Large intestine (tissue), 3 donors: ENCODE measurements around the gene TIGD3. TPM values are rescaled to one million over a fixed set of nuclear protein-coding genes. Genes with fewer than 3 reads are reported as not detected.

Experiments used
- DNase-seq, 2 donors: peaks; one replicate each; pipeline versions ENCODE4 v3.0.0 to v3.0.0-alpha.2; 2013
- H3K27ac ChIP-seq: one replicate; pipeline ENCODE4 v1.5.1; 2013; ENCODE audit warnings: low read length
- H3K27me3 ChIP-seq: 2 replicates; pipeline ENCODE4 v1.6.1; 2013; ENCODE audit warnings: low read length; ENCODE audit not compliant: control insufficient read depth, insufficient read depth
- H3K36me3 ChIP-seq: 2 replicates; pipeline ENCODE4 v1.6.1; 2013; ENCODE audit warnings: low read length; ENCODE audit not compliant: control insufficient read depth, insufficient read depth
- H3K4me1 ChIP-seq: one replicate; pipeline ENCODE4 v1.6.1; 2013; ENCODE audit warnings: low read length; ENCODE audit not compliant: control insufficient read depth, insufficient read depth
- H3K4me3 ChIP-seq: one replicate; pipeline ENCODE4 v1.5.1; 2013; ENCODE audit warnings: low read length
- H3K9me3 ChIP-seq: one replicate; pipeline ENCODE4 v1.6.1; 2013; ENCODE audit warnings: mild to moderate bottlenecking, low read depth, low read length, moderate library complexity; ENCODE audit not compliant: control insufficient read depth
- WGBS: methylation state at CpG from one replicate; pipeline ENCODE4 v1.1.5; 2013; ENCODE audit warnings: low lambda C conversion rate; ENCODE audit not compliant: insufficient coverage; 5-methylcytosine and 5-hydroxymethylcytosine counted together
- polyA plus RNA-seq: library from polyadenylated mRNA; unstranded; fragments of 120-200 nt; gene quantifications from one replicate; pipeline ENCODE4 v1.2.1, GENCODE V29; 2013

The TIGD3 gene
- polyA plus RNA-seq, 1 donor, result 2.1 TPM

- peaks cover 7% of the 10 kb centered on the region for H3K27me3 ChIP-seq
- no peak overlapping the region for H3K27ac ChIP-seq
- H3K4me3 ChIP-seq, result no peak overlapping the region
- H3K9me3 ChIP-seq, result no peaks in the 10 kb centered on the region
- 83% methylated on average over 2 of the region's 3 CpGs for WGBS
- peaks cover 49% of the 10 kb centered on the region for H3K36me3 ChIP-seq
- no peak for DNase-seq
- H3K4me1 ChIP-seq, result peaks cover 30% of the 10 kb centered on the region
These were observed 1.8 kb upstream of the TIGD3 start for GRCh38 chr11:65352783-65353182.

GRCh38 chr11:65353376-65353775 lies 1.2 kb upstream of the TIGD3 start:
- H3K27me3 ChIP-seq, result peaks cover 7% of the 10 kb centered on the region
- peaks cover 33% of the 10 kb centered on the region for H3K4me1 ChIP-seq
- no CpG with 5 or more reads among the region's 7 CpGs for WGBS
- no peak for DNase-seq
- no peaks in the 10 kb centered on the region for H3K9me3 ChIP-seq
- peaks cover 43% of the 10 kb centered on the region for H3K36me3 ChIP-seq
- H3K27ac ChIP-seq, result no peak overlapping the region
- no peak overlapping the region for H3K4me3 ChIP-seq

GRCh38 chr11:65353900-65354264 lies 669 bp upstream of the TIGD3 start:
- Histone ChIP-seq H3K36me3 (peaks cover 38% of the 10 kb centered on the region), H3K27me3 (peaks cover 7% of the 10 kb centered on the region), H3K27ac (peak overlapping the region; percentile 48), H3K9me3 (no peaks in the 10 kb centered on the region), H3K4me3 (peak overlapping the region; percentile 45), H3K4me1 (peaks cover 38% of the 10 kb centered on the region)
- no peak for DNase-seq
- 25% methylated on average over 4 of the region's 16 CpGs for WGBS

- Histone ChIP-seq H3K4me3 (peak overlapping the region; percentile 45), H3K9me3 (no peaks in the 10 kb centered on the region), H3K27me3 (peaks cover 7% of the 10 kb centered on the region), H3K4me1 (peaks cover 49% of the 10 kb centered on the region), H3K27ac (no peak overlapping the region), H3K36me3 (peaks cover 27% of the 10 kb centered on the region)
- DNase-seq, result peak; percentile 47 to 60
- WGBS, result 0% methylated on average over 1 of the region's 47 CpGs
These were observed 643 bp downstream of the TIGD3 start for GRCh38 chr11:65355013-65355775.

GRCh38 chr11:65355776-65356393 lies 1.3 kb downstream of the TIGD3 start:
- peaks cover 20% of the 10 kb centered on the region for H3K36me3 ChIP-seq
- H3K27ac ChIP-seq, result no peak overlapping the region
- peaks cover 49% of the 10 kb centered on the region for H3K4me1 ChIP-seq
- WGBS, result no CpG with 5 or more reads among the region's 35 CpGs
- no peaks in the 10 kb centered on the region for H3K9me3 ChIP-seq
- DNase-seq, result peak in 1 of 2 donors; percentile 57
- peak overlapping the region; percentile 45 for H3K4me3 ChIP-seq
- H3K27me3 ChIP-seq, result peaks cover 7% of the 10 kb centered on the region

- WGBS, result no CpG with 5 or more reads among the region's 30 CpGs
- H3K9me3 ChIP-seq, result no peaks in the 10 kb centered on the region
- no peak overlapping the region for H3K4me3 ChIP-seq
- H3K36me3 ChIP-seq, result peaks cover 16% of the 10 kb centered on the region
- H3K27ac ChIP-seq, result no peak overlapping the region
- DNase-seq, result no peak
- peaks cover 49% of the 10 kb centered on the region for H3K4me1 ChIP-seq
- peaks cover 7% of the 10 kb centered on the region for H3K27me3 ChIP-seq
These were observed 1.9 kb downstream of the TIGD3 start for GRCh38 chr11:65356394-65356972.

- Histone ChIP-seq H3K4me1 (peaks cover 49% of the 10 kb centered on the region), H3K9me3 (no peaks in the 10 kb centered on the region), H3K36me3 (peaks cover 4% of the 10 kb centered on the region), H3K4me3 (no peak overlapping the region), H3K27me3 (peaks cover 7% of the 10 kb centered on the region), H3K27ac (peak overlapping the region; percentile 79)
- 40% methylated on average over 1 of the region's 8 CpGs for WGBS
- DNase-seq, result peak; percentile 96 to 98
These were observed 3.4 kb downstream of the TIGD3 start for GRCh38 chr11:65357856-65358356.

GRCh38 chr11:65362320-65362931 lies 7.9 kb downstream of the TIGD3 start:
- 100% methylated on average over 2 of the region's 10 CpGs for WGBS

GRCh38 chr11:65362966-65363365 lies 8.4 kb downstream of the TIGD3 start:
- WGBS, result no CpG with 5 or more reads among the region's 6 CpGs
- no peaks in the 10 kb centered on the region for H3K36me3 ChIP-seq
- H3K9me3 ChIP-seq, result no peaks in the 10 kb centered on the region
- no peak overlapping the region for H3K27ac ChIP-seq
- H3K27me3 ChIP-seq, result no peaks in the 10 kb centered on the region
- DNase-seq, result no peak
- no peak overlapping the region for H3K4me3 ChIP-seq
- peaks cover 35% of the 10 kb centered on the region for H3K4me1 ChIP-seq

More at GRCh38 chr11:65362320-65362931, 7.9 kb downstream of the TIGD3 start:
- Histone ChIP-seq H3K9me3 (no peaks in the 10 kb centered on the region), H3K4me1 (peaks cover 35% of the 10 kb centered on the region), H3K4me3 (no peak overlapping the region), H3K27me3 (no peaks in the 10 kb centered on the region), H3K36me3 (no peaks in the 10 kb centered on the region), H3K27ac (no peak overlapping the region)
- DNase-seq, result no peak

GRCh38 chr11:65363770-65364169 lies 9.2 kb downstream of the TIGD3 start:
- no peaks in the 10 kb centered on the region for H3K36me3 ChIP-seq
- no peak for DNase-seq

More at GRCh38 chr11:65363770-65364169, 9.2 kb downstream of the TIGD3 start:
- 100% methylated on average over 1 of the region's 3 CpGs for WGBS
- no peaks in the 10 kb centered on the region for H3K27me3 ChIP-seq
- H3K27ac ChIP-seq, result no peak overlapping the region
- H3K4me1 ChIP-seq, result peaks cover 30% of the 10 kb centered on the region
- H3K4me3 ChIP-seq, result no peak overlapping the region
- H3K9me3 ChIP-seq, result no peaks in the 10 kb centered on the region
